H1 (cell line): ENCODE data around the gene KCNH1. TPM values are rescaled to one million over a fixed set of nuclear protein-coding genes. Genes with fewer than 3 reads are reported as not detected.

Experiments
- CTCF ChIA-PET: fragments of 300-600 bp; sonication (Branson Sonifier 250); formaldehyde crosslinking; loops from one replicate; lab custom pipeline; 2021; ENCODE audit not compliant: partially characterized antibody; lab: Charles Lee
- POLR2A ChIA-PET: fragments of 300-600 bp; sonication (Branson Sonifier 250); formaldehyde crosslinking; loops from one replicate; lab custom pipeline; 2021; ENCODE audit warnings: inconsistent platforms; ENCODE audit not compliant: partially characterized antibody; lab: Charles Lee
- DNase-seq, 2 experiments: peaks; one replicate each; pipeline versions ENCODE4 v3.0.0 to v3.0.0-alpha.2; 2010 to 2022; ENCODE audit warnings: low spot score in 2 of 2, low read depth in 1 of 2, mixed read lengths in 1 of 2
- FAIRE-seq: peaks from 2 replicates; lab custom pipeline; 2011; peaks lifted over from hg19 to GRCh38; lab: Jason Lieb, UNC
- H2AFZ ChIP-seq: 2 replicates; pipeline ENCODE4 v1.8.1; 2012; ENCODE audit warnings: low read length, inconsistent platforms
- H2AK5ac ChIP-seq: 2 replicates; pipeline ENCODE4 v1.6.1; 2013; ENCODE audit warnings: low read depth, low read length
- H2BK120ac ChIP-seq: replicated peaks from 2 replicates; pipeline ENCODE3; 2013; ENCODE audit warnings: low read depth, low read length, inconsistent platforms
- H2BK12ac ChIP-seq: 2 replicates; pipeline ENCODE4 v1.6.1; 2013; ENCODE audit warnings: low read depth, low read length
- H2BK15ac ChIP-seq: 2 replicates; pipeline ENCODE4 v1.6.1; 2013; ENCODE audit warnings: low read length
- H2BK20ac ChIP-seq: 2 replicates; pipeline ENCODE4 v1.6.1; 2013; ENCODE audit warnings: low read length
- H2BK5ac ChIP-seq: 2 replicates; pipeline ENCODE4 v1.6.1; 2013; ENCODE audit warnings: low read depth, low read length
- H3K14ac ChIP-seq: 2 replicates; pipeline ENCODE4 v1.6.1; 2013; ENCODE audit warnings: inconsistent platforms; ENCODE audit not compliant: insufficient read length
- H3K18ac ChIP-seq: 2 replicates; pipeline ENCODE4 v1.6.1; 2013; ENCODE audit warnings: low read length; ENCODE audit errors: extremely low read depth
- H3K23ac ChIP-seq: 2 replicates; pipeline ENCODE4 v1.6.1; 2013; ENCODE audit warnings: inconsistent platforms; ENCODE audit not compliant: insufficient read length
- H3K23me2 ChIP-seq: 2 replicates; pipeline ENCODE4 v1.6.1; 2013; ENCODE audit warnings: low read depth, low read length
- H3K27ac ChIP-seq: 2 replicates; pipeline ENCODE4 v1.6.1; 2011; ENCODE audit warnings: low read depth, low read length, inconsistent platforms
- H3K27me3 ChIP-seq, 4 experiments: replicated peaks in 1 of 4; 1 replicate in 1 of 4; 2 replicates in 3 of 4; pipeline versions ENCODE4 v1.6.1 to v1.8.1; 2011 to 2013; ENCODE audit warnings: low read length in 3 of 4, mild to moderate bottlenecking in 3 of 4, inconsistent platforms in 2 of 4, mixed read lengths in 2 of 4, moderate library complexity in 1 of 4; ENCODE audit not compliant: control insufficient read depth in 3 of 4, insufficient read depth in 3 of 4; ENCODE audit errors: extremely low read depth in 1 of 4
- H3K36me3 ChIP-seq, 4 experiments: 2 replicates each; pipeline versions ENCODE4 v1.6.1 to v1.8.1; 2011 to 2013; ENCODE audit warnings: mild to moderate bottlenecking in 4 of 4, low read length in 3 of 4, moderate library complexity in 2 of 4, control low read depth in 1 of 4, inconsistent platforms in 1 of 4; ENCODE audit not compliant: insufficient read depth in 4 of 4, control insufficient read depth in 2 of 4
- H3K4ac ChIP-seq: replicated peaks from 2 replicates; pipeline ENCODE3; 2013; ENCODE audit warnings: low read length, low read depth, mixed read lengths, inconsistent platforms; ENCODE audit not compliant: insufficient read length
- H3K4me1 ChIP-seq, 4 experiments: replicated peaks in 1 of 4; 1 replicate in 1 of 4; 2 replicates in 3 of 4; pipeline versions ENCODE4 v1.6.1 to v1.8.1; 2011 to 2013; ENCODE audit warnings: low read length in 3 of 4, inconsistent platforms in 2 of 4, mixed read lengths in 1 of 4; ENCODE audit not compliant: insufficient read depth in 4 of 4, control insufficient read depth in 3 of 4
- H3K4me2 ChIP-seq, 2 experiments: 2 replicates each; pipeline versions ENCODE4 v1.6.1 to v1.8.1; 2011 to 2013; ENCODE audit warnings: low read depth in 2 of 2, low read length in 2 of 2, control low read depth in 1 of 2, inconsistent platforms in 1 of 2, mild to moderate bottlenecking in 1 of 2; ENCODE audit not compliant: insufficient read depth in 1 of 2
- H3K4me3 ChIP-seq, 4 experiments: fragments of 200-600, 300-600 bp in 1 of 4; sonication (generic), shearing (Covaris generic), sonication (Bioruptor Twin) in 1 of 4; 2 replicates each; pipeline versions ENCODE4 v1.5.1 to v1.8.1; 2011 to 2016; ENCODE audit warnings: low read length in 4 of 4, low read depth in 3 of 4, control low read depth in 2 of 4, inconsistent platforms in 2 of 4, mild to moderate bottlenecking in 2 of 4, mixed read lengths in 1 of 4, moderate library complexity in 1 of 4; ENCODE audit not compliant: insufficient read depth in 2 of 4; ENCODE audit errors: extremely low read depth in 1 of 4
- H3K56ac ChIP-seq: replicated peaks from 2 replicates; pipeline ENCODE3; 2013; ENCODE audit warnings: low read depth, mild to moderate bottlenecking, mixed read lengths, low read length, inconsistent platforms; ENCODE audit not compliant: insufficient read length
- H3K79me1 ChIP-seq: 2 replicates; pipeline ENCODE4 v1.6.1; 2013; ENCODE audit warnings: low read depth, low read length, control low read depth
- H3K79me2 ChIP-seq, 2 experiments: 2 replicates each; pipeline versions ENCODE4 v1.6.1 to v1.8.1; 2012 to 2013; ENCODE audit warnings: low read length in 2 of 2, mild to moderate bottlenecking in 2 of 2, inconsistent platforms in 1 of 2; ENCODE audit not compliant: insufficient read depth in 2 of 2, control insufficient read depth in 1 of 2
- H3K9ac ChIP-seq, 4 experiments: replicated peaks in 1 of 4; 1 replicate in 1 of 4; 2 replicates in 3 of 4; pipeline versions ENCODE4 v1.6.1 to v1.8.1; 2011 to 2013; ENCODE audit warnings: low read depth in 3 of 4, low read length in 3 of 4, control low read depth in 2 of 4, mild to moderate bottlenecking in 2 of 4, moderate library complexity in 2 of 4, inconsistent platforms in 1 of 4; ENCODE audit errors: extremely low read depth in 1 of 4
- H3K9me3 ChIP-seq, 2 experiments: 2 replicates each; pipeline versions ENCODE4 v1.6.1 to v1.8.1; 2012 to 2013; ENCODE audit warnings: mild to moderate bottlenecking in 2 of 2, moderate library complexity in 2 of 2, control low read depth in 1 of 2, inconsistent platforms in 1 of 2, low read depth in 1 of 2, low read length in 1 of 2, mixed read lengths in 1 of 2; ENCODE audit not compliant: insufficient read depth in 2 of 2
- H4K20me1 ChIP-seq, 2 experiments: replicated peaks in 1 of 2; 2 replicates each; pipeline versions ENCODE3 to v1.8.1; 2011 to 2013; ENCODE audit warnings: inconsistent platforms in 2 of 2, low read length in 2 of 2, mild to moderate bottlenecking in 1 of 2; ENCODE audit not compliant: insufficient read depth in 2 of 2, control insufficient read depth in 1 of 2
- H4K5ac ChIP-seq: 2 replicates; pipeline ENCODE4 v1.6.1; 2013; ENCODE audit warnings: low read length, low read depth, mixed read lengths, inconsistent platforms; ENCODE audit not compliant: insufficient read length
- H4K8ac ChIP-seq: 2 replicates; pipeline ENCODE4 v1.8.0; 2013; ENCODE audit warnings: mild to moderate bottlenecking, moderate library complexity, low read length, inconsistent platforms; ENCODE audit not compliant: insufficient read depth; ENCODE audit errors: extremely low read depth
- H4K91ac ChIP-seq: replicated peaks from 2 replicates; pipeline ENCODE3; 2013; ENCODE audit warnings: low read length, mixed read lengths, inconsistent platforms; ENCODE audit not compliant: insufficient read length
- CBX8 ChIP-seq: fragments of 300-800, 300-1000 bp; sonication (generic); IDR thresholded peaks from 2 replicates; pipeline ENCODE4 v1.7.1; 2016; ENCODE audit warnings: low read depth, low read length, borderline replicate concordance
- SUZ12 ChIP-seq: fragments of 200-600 bp; sonication (generic); IDR thresholded peaks from 2 replicates; pipeline ENCODE4 v1.6.1; 2012; ENCODE audit warnings: mild to moderate bottlenecking, inconsistent platforms, low read length, moderate library complexity, mixed read lengths
- WGBS, 2 experiments: shearing (Covaris generic) in 1 of 2; methylation state at CpG; one replicate each; pipeline versions ENCODE4 v1.1.6 to v1.1.7; 2013 to 2015; ENCODE audit warnings: low lambda C conversion rate in 2 of 2, mixed read lengths in 2 of 2, inconsistent platforms in 1 of 2, low coverage in 1 of 2, missing lambda C conversion rate in 1 of 2; ENCODE audit not compliant: insufficient replicate concordance in 2 of 2, insufficient coverage in 1 of 2, insufficient read length in 1 of 2; ENCODE audit errors: extremely low coverage in 1 of 2, missing lambda C conversion rate in 1 of 2; 5-methylcytosine and 5-hydroxymethylcytosine counted together
- polyA plus RNA-seq, 7 experiments: library from polyadenylated mRNA; depleted of rRNA in 3 of 7; stranded (reverse) in 5 of 7; unstranded in 2 of 7; fragments of >200 nt in 5 of 7; fragments of 200-250 nt in 2 of 7; gene quantifications; 1 replicate in 5 of 7; 2 replicates in 1 of 7; 4 replicates in 1 of 7; pipeline versions ENCODE4 v1.2.1 to v1.2.3, GENCODE V29; 2011 to 2013; ENCODE audit warnings: missing spikeins in 2 of 7, mixed read lengths in 2 of 7
- total RNA-seq: library from RNA; stranded (reverse); fragmentation: NEBNext Ultra II Directional; extraction: Animal tissue kit (Norgen Biotek cat#: 25700); gene quantifications from 2 replicates; pipeline ENCODE4 v1.2.1, GENCODE V29; 2021
- TF ChIP-seq, protein P1 (sequence below): IDR thresholded peaks from 2 replicates; pipeline ENCODE4 v1.6.1; 2012; ENCODE audit warnings: inconsistent platforms

The KCNH1 gene
- total and polyA plus RNA-seq, 2 of the 8 experiments (the other 6 are each of a cell fraction or from before 2014, with no cell fraction given) = 0.27 to 0.34 TPM

DNA sequence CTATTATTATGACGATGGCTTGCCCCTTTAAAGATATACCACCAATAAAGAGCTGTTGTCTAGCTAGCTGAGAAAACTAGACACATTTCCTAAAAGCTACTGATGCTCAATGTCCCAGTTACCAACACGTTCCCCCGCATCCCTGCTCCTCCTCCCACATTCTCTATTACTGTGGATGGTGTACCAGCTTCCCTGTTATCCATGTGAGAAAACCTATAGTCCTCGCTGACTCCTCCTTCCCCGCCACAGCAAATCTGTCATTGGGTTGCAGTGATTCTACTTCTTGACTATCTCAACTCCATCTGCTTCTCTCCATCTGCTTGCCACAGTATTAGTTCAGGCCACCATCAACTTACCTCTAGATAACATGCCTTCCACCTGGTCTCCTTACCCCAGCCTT is 337.5 kb downstream of the KCNH1 start:
- Histone ChIP-seq H3K27me3 (no peaks in the 10 kb centered on the region), H2BK20ac (no peak overlapping the region), H3K4ac (no peak overlapping the region), H3K23me2 (no peaks in the 10 kb centered on the region), H2BK15ac (no peak overlapping the region), H3K4me2 (no peak overlapping the region), H3K27ac (no peak overlapping the region), H3K79me2 (no peaks in the 10 kb centered on the region), H3K36me3 (no peaks in the 10 kb centered on the region), H2BK120ac (no peak overlapping the region), H3K14ac (no peak overlapping the region), H4K8ac (no peak overlapping the region), H2BK12ac (no peak overlapping the region), H3K23ac (no peak overlapping the region), H3K4me3 (no peak overlapping the region), H3K79me1 (no peaks in the 10 kb centered on the region), H2AK5ac (no peak overlapping the region), H3K9ac (no peak overlapping the region), H3K9me3 (no peaks in the 10 kb centered on the region), H3K56ac (no peak overlapping the region), H2AFZ (no peak overlapping the region), H4K91ac (no peak overlapping the region), H3K18ac (no peak overlapping the region), H3K4me1 (no peaks in the 10 kb centered on the region), H4K20me1 (no peaks in the 10 kb centered on the region), H4K5ac (no peak overlapping the region), H2BK5ac (no peak overlapping the region)
- ChIA-PET CTCF (no interaction called here), POLR2A (no interaction called here)
- DNase-seq (no peak), FAIRE-seq (no peak)
- TF ChIP-seq CBX8 (no peak), SUZ12 (no peak)
- TF ChIP-seq, protein P1, sequence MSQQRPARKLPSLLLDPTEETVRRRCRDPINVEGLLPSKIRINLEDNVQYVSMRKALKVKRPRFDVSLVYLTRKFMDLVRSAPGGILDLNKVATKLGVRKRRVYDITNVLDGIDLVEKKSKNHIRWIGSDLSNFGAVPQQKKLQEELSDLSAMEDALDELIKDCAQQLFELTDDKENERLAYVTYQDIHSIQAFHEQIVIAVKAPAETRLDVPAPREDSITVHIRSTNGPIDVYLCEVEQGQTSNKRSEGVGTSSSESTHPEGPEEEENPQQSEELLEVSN = no peak
- 83% methylated on average over 5 of the region's 5 CpGs; no CpG with 5 or more reads in 1 of the 2 experiments for WGBS, 2 experiments
